Psoas muscle (tissue), 8 donors: Measurements from ENCODE around the gene CSTF3. TPM values are rescaled to one million over a fixed set of nuclear protein-coding genes. Genes with fewer than 3 reads are reported as not detected.

ENCODE experiments used
- ATAC-seq, 4 donors: fragments of 200-7000 bp; cut with Tn5 transposase; one replicate each; pipeline ENCODE4 v1.9.1; 2020; ENCODE audit warnings: moderate library complexity in 3 of 4, mild to moderate bottlenecking in 2 of 4
- DNase-seq, 2 donors: peaks; one replicate each; pipeline ENCODE4 v3.0.0-alpha.2; 2020
- H3K27ac ChIP-seq: fragments of 200-600 bp; one replicate; pipeline ENCODE4 v1.8.0; 2022
- H3K27me3 ChIP-seq, 3 donors: fragments of 200-600 bp in 1 of 3; one replicate each; pipeline versions ENCODE4 v1.6.1 to v1.8.0; 2013 to 2022; ENCODE audit warnings: low read length in 2 of 3, mild to moderate bottlenecking in 2 of 3, moderate library complexity in 1 of 3; ENCODE audit not compliant: insufficient read depth in 3 of 3
- H3K36me3 ChIP-seq, 2 donors: fragments of 200-600 bp in 1 of 2; one replicate each; pipeline versions ENCODE4 v1.6.1 to v1.8.0; 2013 to 2022; ENCODE audit warnings: low read depth in 1 of 2, mild to moderate bottlenecking in 1 of 2, moderate library complexity in 1 of 2; ENCODE audit not compliant: insufficient read depth in 1 of 2
- H3K4me1 ChIP-seq: fragments of 200-600 bp; one replicate; pipeline ENCODE4 v1.8.0; 2022
- H3K4me3 ChIP-seq: fragments of 200-600 bp; one replicate; pipeline ENCODE4 v1.8.0; 2022; ENCODE audit warnings: mild to moderate bottlenecking
- H3K9me3 ChIP-seq: fragments of 200-600 bp; one replicate; pipeline ENCODE4 v1.8.0; 2022
- WGBS, 3 donors: extraction: QIAGEN DNeasy Blood & Tissue Kit; methylation state at CpG; one replicate each; pipeline versions ENCODE4 v1.1.6 to v1.1.7; 2013; 5-methylcytosine and 5-hydroxymethylcytosine counted together
- intact Hi-C, 2 donors: fragments of 100-400 bp; cut with DNase I; formaldehyde crosslinking; loops; one replicate each; pipeline versions ENCODE4 v1.11.0 to v1.14.2; 2022
- polyA plus RNA-seq, 3 donors: library from polyadenylated mRNA; stranded (reverse); fragments of 200-250 nt; gene quantifications; one replicate each; pipeline ENCODE4 v1.2.3, GENCODE V29; 2013
- total RNA-seq, 4 donors: library from RNA; stranded (reverse); fragmentation: NEBNext Ultra II Directional in 2 of 4; extraction: Animal tissue kit (Norgen Biotek cat#: 25700) in 2 of 4; gene quantifications; one replicate each; pipeline versions ENCODE4 v1.2.1 to v1.2.4, GENCODE V29; 2021 to 2023
- TF ChIP-seq, protein P1 (sequence below): fragments of 200-600 bp; IDR thresholded peaks from one replicate; pipeline ENCODE4 v1.8.0; 2022; ENCODE audit warnings: antibody characterized with exemption
- donor health status: healthy with polysubstance abuse.
- donor health status: DM: no; HTN: no; CAD: no; lungs with moderate emphysema.
- donor health status: Bipolar disorder and iron deficiency.
- donor health status: healthy.
- donor health status: DM: yes; HTN: yes; CAD: no.
- donor health status: DM: no; HTN: no; CAD: no.
- donor health status: DM: no; HTN: no; CAD: no.
- donor health status: DM: yes; HTN: yes; CAD: no.

The CSTF3 gene
- total and polyA plus RNA-seq, 7 donors = 10.7 to 32.3 (median 14.4) TPM

DNA sequence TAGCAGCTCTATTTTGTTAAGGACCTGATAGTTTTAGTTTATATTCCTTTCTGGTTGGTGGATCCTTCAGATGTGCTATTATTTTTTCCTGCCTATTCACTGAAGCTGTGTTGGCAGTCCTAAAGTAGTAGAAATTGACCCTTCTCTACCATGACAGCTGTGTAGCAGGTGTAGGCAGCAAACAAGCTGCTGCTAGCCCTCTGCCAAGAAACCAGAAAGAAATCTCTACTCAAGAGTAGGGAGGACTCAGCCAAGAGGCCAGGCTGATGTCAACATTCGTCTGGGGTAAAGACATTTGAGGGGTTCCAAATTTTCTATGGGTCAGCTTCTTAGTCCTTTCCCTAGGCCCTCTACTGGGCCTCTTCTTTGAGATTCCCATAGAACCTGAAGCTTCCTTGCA lies 51.2 kb downstream of the CSTF3 start:
- 12 to 26% (median 21%) methylated on average over 1 of the region's 1 CpG for WGBS, 3 donors
- no peak for DNase-seq
- peak; percentile 61 to 91 (median 82) for ATAC-seq
- TF ChIP-seq, protein P1, sequence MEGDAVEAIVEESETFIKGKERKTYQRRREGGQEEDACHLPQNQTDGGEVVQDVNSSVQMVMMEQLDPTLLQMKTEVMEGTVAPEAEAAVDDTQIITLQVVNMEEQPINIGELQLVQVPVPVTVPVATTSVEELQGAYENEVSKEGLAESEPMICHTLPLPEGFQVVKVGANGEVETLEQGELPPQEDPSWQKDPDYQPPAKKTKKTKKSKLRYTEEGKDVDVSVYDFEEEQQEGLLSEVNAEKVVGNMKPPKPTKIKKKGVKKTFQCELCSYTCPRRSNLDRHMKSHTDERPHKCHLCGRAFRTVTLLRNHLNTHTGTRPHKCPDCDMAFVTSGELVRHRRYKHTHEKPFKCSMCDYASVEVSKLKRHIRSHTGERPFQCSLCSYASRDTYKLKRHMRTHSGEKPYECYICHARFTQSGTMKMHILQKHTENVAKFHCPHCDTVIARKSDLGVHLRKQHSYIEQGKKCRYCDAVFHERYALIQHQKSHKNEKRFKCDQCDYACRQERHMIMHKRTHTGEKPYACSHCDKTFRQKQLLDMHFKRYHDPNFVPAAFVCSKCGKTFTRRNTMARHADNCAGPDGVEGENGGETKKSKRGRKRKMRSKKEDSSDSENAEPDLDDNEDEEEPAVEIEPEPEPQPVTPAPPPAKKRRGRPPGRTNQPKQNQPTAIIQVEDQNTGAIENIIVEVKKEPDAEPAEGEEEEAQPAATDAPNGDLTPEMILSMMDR = no peak
- Histone ChIP-seq H3K36me3 (peaks cover 0 to 6% of the 10 kb centered on the region in 2 donors), H3K9me3 (no peaks in the 10 kb centered on the region), H3K27ac (peak overlapping the region; percentile 62), H3K4me3 (no peak overlapping the region), H3K27me3 (no peaks in the 10 kb centered on the region), H3K4me1 (peaks cover 19% of the 10 kb centered on the region)
- intact Hi-C loops = no loop called here

DNA sequence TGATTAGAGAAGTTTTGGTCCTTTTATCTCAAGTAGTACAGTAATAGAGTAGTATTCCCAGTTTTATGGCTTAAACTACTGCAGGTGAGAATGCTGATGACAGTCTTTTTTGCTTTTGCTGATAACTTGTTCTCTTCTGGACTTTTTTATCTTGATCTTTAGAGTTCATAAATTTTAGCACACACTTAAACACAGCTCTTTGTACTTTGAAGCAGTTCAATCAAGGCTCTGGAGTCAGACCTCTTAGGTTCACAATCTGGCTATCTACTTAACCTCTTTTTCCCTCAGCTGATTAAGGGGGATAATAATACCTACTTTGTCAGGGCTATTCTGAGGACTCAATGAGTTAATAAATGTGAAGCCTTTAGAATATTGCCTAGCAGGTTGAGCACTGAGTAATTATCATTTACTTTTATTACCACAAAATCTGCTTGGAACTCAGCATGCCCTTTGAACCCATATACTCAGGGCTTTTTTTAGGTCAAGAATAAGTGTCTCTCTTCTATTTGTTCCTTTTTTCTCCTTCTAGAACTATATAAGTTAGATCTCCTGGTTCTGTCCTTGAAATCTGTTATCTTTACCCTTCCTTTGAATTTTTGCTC lies 51.9 kb downstream of the CSTF3 start:
- H3K4me1 ChIP-seq = peaks cover 19% of the 10 kb centered on the region
- peaks cover 0 to 8% of the 10 kb centered on the region in 2 donors for H3K36me3 ChIP-seq
- no peaks in the 10 kb centered on the region for H3K27me3 ChIP-seq
- TF ChIP-seq, protein P1 = no peak
- intact Hi-C loops = no loop called here
- peak overlapping the region; percentile 62 for H3K27ac ChIP-seq
- no peaks in the 10 kb centered on the region for H3K9me3 ChIP-seq
- ATAC-seq = peak in 1 of 4 donors; percentile 20
- no peak overlapping the region for H3K4me3 ChIP-seq
- DNase-seq = no peak

GRCh38 chr11:33103836-33104235 lies 57.4 kb downstream of the CSTF3 start:
- H3K36me3 ChIP-seq = peaks cover 4 to 58% of the 10 kb centered on the region in 2 donors
- no peak for DNase-seq
- TF ChIP-seq, protein P1 = no peak
- peaks cover 1% of the 10 kb centered on the region for H3K4me1 ChIP-seq
- H3K9me3 ChIP-seq = no peaks in the 10 kb centered on the region
- H3K27ac ChIP-seq = no peak overlapping the region
- H3K27me3 ChIP-seq = no peaks in the 10 kb centered on the region
- no peak for ATAC-seq
- no peak overlapping the region for H3K4me3 ChIP-seq
- intact Hi-C loops = no loop called here

- peaks cover 2 to 54% of the 10 kb centered on the region in 2 donors for H3K36me3 ChIP-seq
- H3K27ac ChIP-seq = no peak overlapping the region
- DNase-seq = no peak
- TF ChIP-seq, protein P1 = no peak
- no peaks in the 10 kb centered on the region for H3K4me1 ChIP-seq
- intact Hi-C loops = no loop called here
- H3K4me3 ChIP-seq = no peak overlapping the region
- whole genome bisulfite sequencing, 3 donors = 46 to 53% (median 47%) methylated on average over 1 of the region's 1 CpG
- H3K9me3 ChIP-seq = no peaks in the 10 kb centered on the region
- no peaks in the 10 kb centered on the region for H3K27me3 ChIP-seq
- no peak for ATAC-seq
Measured at GRCh38 chr11:33094157-33094556, 67.1 kb downstream of the CSTF3 start.

DNA sequence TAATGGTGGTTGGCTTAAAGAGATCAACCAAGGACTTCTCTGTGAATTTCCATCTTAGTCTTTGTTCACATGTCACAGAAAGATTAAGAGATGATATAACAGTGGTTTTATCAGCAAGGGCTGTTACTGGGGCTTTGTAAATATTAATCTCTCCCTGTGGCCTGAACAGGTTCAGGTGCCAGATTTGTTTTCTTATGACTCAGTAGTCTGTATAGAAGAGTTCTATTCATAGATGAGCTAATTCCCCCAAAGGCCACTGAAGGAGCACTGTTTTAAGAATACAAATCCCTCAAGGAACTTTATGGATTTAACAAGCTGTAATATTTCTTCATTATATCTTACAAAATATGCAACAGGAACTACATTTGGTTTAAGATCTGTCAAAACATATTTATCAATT lies 71.5 kb downstream of the CSTF3 start:
- H3K36me3 ChIP-seq = peaks cover 5 to 45% of the 10 kb centered on the region in 2 donors

More for the DNA sequence above, 71.5 kb downstream of the CSTF3 start:
- ATAC-seq (no peak), DNase-seq (no peak)
- no peaks in the 10 kb centered on the region for H3K9me3 ChIP-seq
- TF ChIP-seq, protein P1 = no peak
- intact Hi-C loops = no loop called here
- H3K4me1 ChIP-seq = no peaks in the 10 kb centered on the region
- H3K27me3 ChIP-seq = no peaks in the 10 kb centered on the region
- H3K27ac ChIP-seq = no peak overlapping the region
- H3K4me3 ChIP-seq = no peak overlapping the region
